GM23338 (cell line): ENCODE measurements around the gene ZBTB3. TPM values are rescaled to one million over a fixed set of nuclear protein-coding genes. Genes with fewer than 3 reads are reported as not detected.
"Not testable (repeated sequence)": the region's sequence is repeated elsewhere in the genome, so short reads cannot be mapped to it uniquely, and the experiment has no call there.

ENCODE experiments used
- ATAC-seq: fragments of 200-7000 bp; cut with Tn5 transposase; 3 replicates; pipeline ENCODE4 v1.9.1; 2020
- DNase-seq: peaks from one replicate; pipeline ENCODE4 v3.0.0-alpha.2; 2015; ENCODE audit warnings: low spot score
- H2AFZ ChIP-seq: fragments of 200-600 bp; sonication (generic); 2 replicates; pipeline ENCODE4 v1.8.0; 2016; ENCODE audit warnings: antibody characterized with exemption, mild to moderate bottlenecking, moderate library complexity
- H3F3A ChIP-seq: fragments of 200-600 bp; sonication (generic); replicated peaks from 2 replicates; pipeline ENCODE4 v1.8.0; 2017; ENCODE audit warnings: antibody characterized with exemption, mixed run types, low read depth
- H3K27ac ChIP-seq: fragments of 200-600 bp; sonication (generic); 2 replicates; pipeline ENCODE4 v1.6.1; 2016; ENCODE audit warnings: low read depth
- H3K27me3 ChIP-seq: fragments of 200-600 bp; sonication (generic); 2 replicates; pipeline ENCODE4 v1.8.0; 2016; ENCODE audit warnings: mild to moderate bottlenecking, mixed run types, moderate library complexity; ENCODE audit not compliant: insufficient read depth
- H3K36me3 ChIP-seq: fragments of 200-600 bp; sonication (generic); 2 replicates; pipeline ENCODE4 v1.8.0; 2016; ENCODE audit warnings: mild to moderate bottlenecking; ENCODE audit not compliant: insufficient read depth
- H3K4me1 ChIP-seq: fragments of 200-600 bp; sonication (generic); 2 replicates; pipeline ENCODE4 v1.8.0; 2016; ENCODE audit warnings: mild to moderate bottlenecking, moderate library complexity; ENCODE audit not compliant: insufficient read depth
- H3K4me2 ChIP-seq: fragments of 200-600 bp; sonication (generic); 2 replicates; pipeline ENCODE4 v1.7.1; 2017; ENCODE audit warnings: mixed run types
- H3K4me3 ChIP-seq: fragments of 200-600 bp; sonication (generic); 2 replicates; pipeline ENCODE4 v1.6.1; 2016; ENCODE audit warnings: mixed run types
- H3K79me2 ChIP-seq: fragments of 200-600 bp; sonication (generic); replicated peaks from 2 replicates; pipeline ENCODE4 v1.8.0; 2017; ENCODE audit warnings: mild to moderate bottlenecking; ENCODE audit not compliant: insufficient read depth
- H3K9me2 ChIP-seq: fragments of 200-600 bp; sonication (generic); 2 replicates; pipeline ENCODE4 v1.8.0; 2017; ENCODE audit not compliant: insufficient read depth
- H4K20me1 ChIP-seq: fragments of 200-600 bp; sonication (generic); replicated peaks from 2 replicates; pipeline ENCODE4 v1.8.0; 2017; ENCODE audit warnings: mild to moderate bottlenecking; ENCODE audit not compliant: insufficient read depth
- H3K27ac Mint-ChIP-seq: 2 replicates; pipeline ENCODE4 v1.8.0; 2020; ENCODE audit warnings: inconsistent platforms, mild to moderate bottlenecking, moderate library complexity, mixed read lengths
- H3K27me3 Mint-ChIP-seq: 3 replicates; pipeline ENCODE4 v1.8.0; 2022; ENCODE audit warnings: low read depth, mild to moderate bottlenecking, moderate library complexity, mixed read lengths, inconsistent platforms; ENCODE audit not compliant: insufficient read depth, poor library complexity
- H3K36me3 Mint-ChIP-seq: 3 replicates; pipeline ENCODE4 v1.8.0; 2021; ENCODE audit warnings: low read depth, mild to moderate bottlenecking, inconsistent platforms, moderate library complexity, mixed read lengths
- H3K4me1 Mint-ChIP-seq: 3 replicates; pipeline ENCODE4 v1.8.0; 2020; ENCODE audit warnings: mild to moderate bottlenecking, inconsistent platforms, mixed read lengths
- H3K4me3 Mint-ChIP-seq: 3 replicates; pipeline ENCODE4 v1.8.0; 2021; ENCODE audit warnings: moderate library complexity, mild to moderate bottlenecking, inconsistent platforms, mixed read lengths
- H3K9me3 Mint-ChIP-seq: 3 replicates; pipeline ENCODE4 v1.8.0; 2020; ENCODE audit warnings: moderate library complexity, mild to moderate bottlenecking, inconsistent platforms, mixed read lengths
- CREB1 ChIP-seq: fragments of 250-450 bp; sonication (Bioruptor Pico); IDR thresholded peaks from 2 replicates; pipeline ENCODE4 v1.5.0; 2020; ENCODE audit warnings: low read depth, mild to moderate bottlenecking, moderate library complexity
- EZH2phosphoT487 ChIP-seq: fragments of 200-600 bp; sonication (generic); IDR thresholded peaks from one replicate; pipeline ENCODE4 v1.8.1; 2018; ENCODE audit warnings: antibody characterized with exemption; ENCODE audit not compliant: unreplicated experiment
- JUNB ChIP-seq: IDR thresholded peaks from one replicate; pipeline ENCODE4 v1.6.1; 2016; ENCODE audit warnings: antibody characterized with exemption; ENCODE audit not compliant: unreplicated experiment
- POLR2AphosphoS5 ChIP-seq: IDR thresholded peaks from 2 replicates; pipeline ENCODE4 v1.6.1; 2016; ENCODE audit warnings: antibody characterized with exemption, low read depth
- ZNF114 ChIP-seq: fragments of 250-450 bp; sonication (Bioruptor Pico); IDR thresholded peaks from 2 replicates; pipeline ENCODE4 v1.5.0; 2020; ENCODE audit warnings: mild to moderate bottlenecking, moderate library complexity
- ZNF331 ChIP-seq: fragments of 250-450 bp; sonication (Bioruptor Pico); IDR thresholded peaks from 2 replicates; pipeline ENCODE4 v1.5.0; 2020; ENCODE audit warnings: low read depth, mild to moderate bottlenecking, moderate library complexity
- polyA plus RNA-seq: library from polyadenylated mRNA; unstranded; fragments of >200 nt; fragmentation: Nextera tagmentation; extraction: Ambion mirVana; gene quantifications from 2 replicates; pipeline ENCODE4 v1.2.1, GENCODE V29; 2016
- total RNA-seq: library from RNA; depleted of rRNA; stranded (reverse); fragments of >200 nt; shearing (Covaris generic); gene quantifications from 2 replicates; pipeline ENCODE4 v1.2.3, GENCODE V29; 2014
- TF ChIP-seq, protein P1 (sequence below): fragments of 250-450 bp; sonication (Bioruptor Pico); IDR thresholded peaks from 2 replicates; pipeline ENCODE4 v1.5.0; 2020; ENCODE audit warnings: mild to moderate bottlenecking, moderate library complexity
- TF ChIP-seq, protein P2 (sequence below): IDR thresholded peaks from 2 replicates; pipeline ENCODE4 v1.6.1; 2016; ENCODE audit warnings: antibody characterized with exemption

ZBTB3 gene
- total and polyA plus RNA-seq, 2 experiments from 2014 or later, result 47.8 to 82.6 TPM

DNA sequence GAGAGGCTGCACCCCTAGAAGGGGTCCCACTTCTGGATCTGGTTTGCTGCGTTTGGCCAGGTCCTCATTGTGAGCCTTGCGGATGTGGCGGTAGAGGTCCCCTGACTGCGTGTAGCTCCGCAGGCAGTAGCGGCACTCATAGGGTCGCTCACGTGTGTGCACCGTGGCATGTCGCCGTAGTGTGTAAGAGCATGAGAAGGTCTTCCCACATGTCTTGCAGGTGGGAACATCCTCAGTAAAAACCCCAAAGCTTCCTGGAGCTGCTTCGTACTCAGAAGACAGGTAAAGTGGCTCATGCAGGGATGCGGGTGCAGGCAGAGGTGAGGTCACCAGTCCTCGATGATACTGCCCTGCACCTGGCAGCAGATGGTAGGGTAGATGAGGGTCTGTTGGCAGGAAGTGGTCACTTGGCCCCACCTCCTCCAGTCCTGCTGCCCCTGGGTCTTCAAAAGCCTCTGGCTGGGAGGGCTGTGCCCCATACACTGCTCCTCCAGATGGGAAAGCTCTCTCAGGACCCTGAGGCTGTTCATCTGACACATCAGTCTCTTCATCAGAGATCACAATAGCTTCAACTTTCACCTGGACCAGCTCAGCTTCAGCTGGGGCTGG is 1.7 kb downstream of the ZBTB3 start (continued):
- no peak for TF ChIP-seq ZNF331 (CRISPR knock-in tag)

DNA sequence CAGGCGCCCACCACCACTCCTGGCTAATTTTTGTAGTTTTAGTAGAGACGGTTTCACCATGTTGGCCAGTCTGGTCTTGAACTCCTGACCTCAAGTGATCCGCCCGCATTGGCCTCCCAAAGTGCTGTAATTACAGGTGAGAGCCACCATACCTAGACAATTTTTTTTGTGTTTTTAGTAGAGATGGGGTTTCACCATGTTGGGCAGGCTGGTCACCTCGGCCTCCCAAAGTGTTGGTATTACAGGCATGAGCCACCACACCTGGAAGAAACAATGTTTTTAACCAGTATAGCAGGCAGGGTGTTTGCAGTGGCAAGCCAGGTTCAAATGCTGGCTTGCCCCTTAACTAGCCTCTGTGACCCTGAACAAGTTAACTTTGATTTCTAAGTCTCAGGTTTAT is 4.0 kb downstream of the ZBTB3 start:
- H3K27me3 Mint-ChIP-seq, result peaks cover 19% of the 10 kb centered on the region
- H3K27me3 ChIP-seq, H2AFZ ChIP-seq, H3K4me2 ChIP-seq, H3K9me2 ChIP-seq, H3K4me1 ChIP-seq, DNase-seq, ATAC-seq, H3K27ac Mint-ChIP-seq, H3K4me3 ChIP-seq, H3K4me3 Mint-ChIP-seq, H3K9me3 Mint-ChIP-seq: not testable (repeated sequence)
- peaks cover 10% of the 10 kb centered on the region for H3K4me1 Mint-ChIP-seq
- H3K36me3 Mint-ChIP-seq, result peaks cover 61% of the 10 kb centered on the region
- H3F3A ChIP-seq, result peaks cover 41% of the 10 kb centered on the region
- H4K20me1 ChIP-seq, result peaks cover 43% of the 10 kb centered on the region
- H3K36me3 ChIP-seq, result peaks cover 41% of the 10 kb centered on the region
- peak overlapping the region; percentile 84 for H3K27ac ChIP-seq
- H3K79me2 ChIP-seq, result peaks cover 53% of the 10 kb centered on the region

DNA sequence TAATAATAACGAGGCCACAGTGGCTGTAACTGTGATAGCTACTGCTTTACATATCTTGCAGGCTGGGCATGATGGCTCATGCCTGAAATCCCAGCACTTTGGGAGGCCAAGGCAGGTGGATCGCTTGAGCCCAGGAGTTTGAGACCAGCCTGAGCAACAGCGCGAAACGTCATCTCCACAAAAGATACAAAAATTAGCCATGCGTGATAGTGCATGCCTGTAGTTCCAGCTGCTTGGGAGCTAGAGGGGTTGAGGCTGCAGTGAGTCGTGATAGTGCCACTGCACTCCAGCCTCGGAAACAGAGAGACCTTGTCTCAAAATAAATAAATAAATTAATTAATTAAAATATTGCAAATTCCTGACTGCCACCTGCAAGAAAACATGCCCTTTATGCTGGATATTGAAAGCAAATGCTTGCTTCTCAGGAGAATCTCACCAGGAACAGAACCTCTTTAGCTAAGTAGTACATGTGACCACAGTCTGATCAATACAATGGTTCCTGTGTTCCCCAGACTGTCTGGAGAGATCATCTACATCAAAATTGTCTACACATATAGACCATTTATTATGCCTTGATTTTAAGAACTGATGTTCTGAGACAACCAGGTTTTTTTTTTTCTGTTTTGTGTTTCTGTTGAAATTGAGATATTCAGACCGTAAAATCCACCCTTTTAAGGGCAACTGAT is 6.3 kb downstream of the ZBTB3 start:
- H2AFZ ChIP-seq, result no peak overlapping the region
- H3K36me3 ChIP-seq, result peaks cover 32% of the 10 kb centered on the region
- H3K27ac ChIP-seq, result peak overlapping the region; percentile 2
- H3K27me3 ChIP-seq, result no peaks in the 10 kb centered on the region
- Mint-ChIP-seq H3K4me3 (no peak overlapping the region), H3K27me3 (peaks cover 12% of the 10 kb centered on the region), H3K36me3 (peaks cover 45% of the 10 kb centered on the region), H3K27ac (no peak overlapping the region), H3K9me3 (no peaks in the 10 kb centered on the region), H3K4me1 (peaks cover 8% of the 10 kb centered on the region)
- peaks cover 40% of the 10 kb centered on the region for H3K79me2 ChIP-seq
- H4K20me1 ChIP-seq, result peaks cover 34% of the 10 kb centered on the region
- peaks cover 30% of the 10 kb centered on the region for H3F3A ChIP-seq
- no peak overlapping the region for H3K4me3 ChIP-seq
- no peaks in the 10 kb centered on the region for H3K4me1 ChIP-seq
- ATAC-seq (no peak), DNase-seq (no peak)
- no peaks in the 10 kb centered on the region for H3K9me2 ChIP-seq
- no peak overlapping the region for H3K4me2 ChIP-seq
- TF ChIP-seq ZNF331 (CRISPR knock-in tag) (no peak), CREB1 (CRISPR knock-in tag) (no peak), POLR2AphosphoS5 (no peak), EZH2phosphoT487 (no peak), JUNB (no peak), ZNF114 (CRISPR knock-in tag) (no peak)
- TF ChIP-seq, protein P1, sequence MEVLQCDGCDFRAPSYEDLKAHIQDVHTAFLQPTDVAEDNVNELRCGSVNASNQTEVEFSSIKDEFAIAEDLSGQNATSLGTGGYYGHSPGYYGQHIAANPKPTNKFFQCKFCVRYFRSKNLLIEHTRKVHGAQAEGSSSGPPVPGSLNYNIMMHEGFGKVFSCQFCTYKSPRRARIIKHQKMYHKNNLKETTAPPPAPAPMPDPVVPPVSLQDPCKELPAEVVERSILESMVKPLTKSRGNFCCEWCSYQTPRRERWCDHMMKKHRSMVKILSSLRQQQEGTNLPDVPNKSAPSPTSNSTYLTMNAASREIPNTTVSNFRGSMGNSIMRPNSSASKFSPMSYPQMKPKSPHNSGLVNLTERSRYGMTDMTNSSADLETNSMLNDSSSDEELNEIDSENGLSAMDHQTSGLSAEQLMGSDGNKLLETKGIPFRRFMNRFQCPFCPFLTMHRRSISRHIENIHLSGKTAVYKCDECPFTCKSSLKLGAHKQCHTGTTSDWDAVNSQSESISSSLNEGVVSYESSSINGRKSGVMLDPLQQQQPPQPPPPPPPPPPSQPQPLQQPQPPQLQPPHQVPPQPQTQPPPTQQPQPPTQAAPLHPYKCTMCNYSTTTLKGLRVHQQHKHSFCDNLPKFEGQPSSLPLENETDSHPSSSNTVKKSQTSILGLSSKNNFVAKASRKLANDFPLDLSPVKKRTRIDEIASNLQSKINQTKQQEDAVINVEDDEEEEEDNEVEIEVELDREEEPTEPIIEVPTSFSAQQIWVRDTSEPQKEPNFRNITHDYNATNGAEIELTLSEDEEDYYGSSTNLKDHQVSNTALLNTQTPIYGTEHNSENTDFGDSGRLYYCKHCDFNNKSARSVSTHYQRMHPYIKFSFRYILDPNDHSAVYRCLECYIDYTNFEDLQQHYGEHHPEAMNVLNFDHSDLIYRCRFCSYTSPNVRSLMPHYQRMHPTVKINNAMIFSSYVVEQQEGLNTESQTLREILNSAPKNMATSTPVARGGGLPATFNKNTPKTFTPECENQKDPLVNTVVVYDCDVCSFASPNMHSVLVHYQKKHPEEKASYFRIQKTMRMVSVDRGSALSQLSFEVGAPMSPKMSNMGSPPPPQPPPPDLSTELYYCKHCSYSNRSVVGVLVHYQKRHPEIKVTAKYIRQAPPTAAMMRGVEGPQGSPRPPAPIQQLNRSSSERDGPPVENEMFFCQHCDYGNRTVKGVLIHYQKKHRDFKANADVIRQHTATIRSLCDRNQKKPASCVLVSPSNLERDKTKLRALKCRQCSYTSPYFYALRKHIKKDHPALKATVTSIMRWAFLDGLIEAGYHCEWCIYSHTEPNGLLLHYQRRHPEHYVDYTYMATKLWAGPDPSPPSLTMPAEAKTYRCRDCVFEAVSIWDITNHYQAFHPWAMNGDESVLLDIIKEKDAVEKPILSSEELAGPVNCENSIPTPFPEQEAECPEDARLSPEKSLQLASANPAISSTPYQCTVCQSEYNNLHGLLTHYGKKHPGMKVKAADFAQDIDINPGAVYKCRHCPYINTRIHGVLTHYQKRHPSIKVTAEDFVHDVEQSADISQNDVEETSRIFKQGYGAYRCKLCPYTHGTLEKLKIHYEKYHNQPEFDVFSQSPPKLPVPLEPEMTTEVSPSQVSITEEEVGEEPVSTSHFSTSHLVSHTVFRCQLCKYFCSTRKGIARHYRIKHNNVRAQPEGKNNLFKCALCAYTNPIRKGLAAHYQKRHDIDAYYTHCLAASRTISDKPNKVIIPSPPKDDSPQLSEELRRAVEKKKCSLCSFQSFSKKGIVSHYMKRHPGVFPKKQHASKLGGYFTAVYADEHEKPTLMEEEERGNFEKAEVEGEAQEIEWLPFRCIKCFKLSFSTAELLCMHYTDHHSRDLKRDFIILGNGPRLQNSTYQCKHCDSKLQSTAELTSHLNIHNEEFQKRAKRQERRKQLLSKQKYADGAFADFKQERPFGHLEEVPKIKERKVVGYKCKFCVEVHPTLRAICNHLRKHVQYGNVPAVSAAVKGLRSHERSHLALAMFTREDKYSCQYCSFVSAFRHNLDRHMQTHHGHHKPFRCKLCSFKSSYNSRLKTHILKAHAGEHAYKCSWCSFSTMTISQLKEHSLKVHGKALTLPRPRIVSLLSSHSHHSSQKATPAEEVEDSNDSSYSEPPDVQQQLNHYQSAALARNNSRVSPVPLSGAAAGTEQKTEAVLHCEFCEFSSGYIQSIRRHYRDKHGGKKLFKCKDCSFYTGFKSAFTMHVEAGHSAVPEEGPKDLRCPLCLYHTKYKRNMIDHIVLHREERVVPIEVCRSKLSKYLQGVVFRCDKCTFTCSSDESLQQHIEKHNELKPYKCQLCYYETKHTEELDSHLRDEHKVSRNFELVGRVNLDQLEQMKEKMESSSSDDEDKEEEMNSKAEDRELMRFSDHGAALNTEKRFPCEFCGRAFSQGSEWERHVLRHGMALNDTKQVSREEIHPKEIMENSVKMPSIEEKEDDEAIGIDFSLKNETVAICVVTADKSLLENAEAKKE (CRISPR knock-in tag), result no peak
- TF ChIP-seq, protein P2, sequence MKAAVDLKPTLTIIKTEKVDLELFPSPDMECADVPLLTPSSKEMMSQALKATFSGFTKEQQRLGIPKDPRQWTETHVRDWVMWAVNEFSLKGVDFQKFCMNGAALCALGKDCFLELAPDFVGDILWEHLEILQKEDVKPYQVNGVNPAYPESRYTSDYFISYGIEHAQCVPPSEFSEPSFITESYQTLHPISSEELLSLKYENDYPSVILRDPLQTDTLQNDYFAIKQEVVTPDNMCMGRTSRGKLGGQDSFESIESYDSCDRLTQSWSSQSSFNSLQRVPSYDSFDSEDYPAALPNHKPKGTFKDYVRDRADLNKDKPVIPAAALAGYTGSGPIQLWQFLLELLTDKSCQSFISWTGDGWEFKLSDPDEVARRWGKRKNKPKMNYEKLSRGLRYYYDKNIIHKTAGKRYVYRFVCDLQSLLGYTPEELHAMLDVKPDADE, result no peak
